LNCaP clone FGC (cell line): ENCODE results near the gene CEP290.
"Not testable (repeated sequence)": the region's sequence is repeated elsewhere in the genome, so short reads cannot be mapped to it uniquely, and the experiment has no call there.

Experiments
- DNase-seq: peaks from one replicate; pipeline ENCODE4 v3.0.0-alpha.2; 2011; ENCODE audit warnings: low read depth
- H3K4me3 ChIP-seq: 2 replicates; pipeline ENCODE4 v1.5.1; 2011; ENCODE audit warnings: mild to moderate bottlenecking, low read depth, low read length, control low read depth
- CTCF ChIP-seq: IDR thresholded peaks from 2 replicates; pipeline ENCODE4 v1.5.1; 2012; ENCODE audit warnings: mild to moderate bottlenecking; ENCODE audit not compliant: control insufficient read depth, insufficient read depth; ENCODE audit errors: extremely low read depth

Gene CEP290

GRCh38 chr12:88144037-88144436 is 2.1 kb upstream of the CEP290 start:
- no peak for TF ChIP-seq CTCF
- H3K4me3 ChIP-seq = no peak overlapping the region
- DNase-seq = no peak

- H3K4me3 ChIP-seq = peak overlapping the region; percentile 96
- no peak for DNase-seq
- no peak for TF ChIP-seq CTCF
Measured at GRCh38 chr12:88142610-88142991, 713 bp upstream of the CEP290 start.

- TF ChIP-seq CTCF = no peak
- no peak for DNase-seq
- peak overlapping the region; percentile 96 for H3K4me3 ChIP-seq
Measured at GRCh38 chr12:88141425-88141773, 489 bp downstream of the CEP290 start.

GRCh38 chr12:88139711-88140110 is 2.2 kb downstream of the CEP290 start:
- not testable (repeated sequence) for DNase-seq, H3K4me3 ChIP-seq

GRCh38 chr12:88133181-88133580 is 8.7 kb downstream of the CEP290 start:
- H3K4me3 ChIP-seq, DNase-seq: not testable (repeated sequence)

GRCh38 chr12:88132392-88132791 is 9.5 kb downstream of the CEP290 start:
- TF ChIP-seq CTCF = no peak
- no peak overlapping the region for H3K4me3 ChIP-seq
- DNase-seq = no peak

- TF ChIP-seq CTCF = no peak
- H3K4me3 ChIP-seq = no peak overlapping the region
- DNase-seq = no peak
Measured at GRCh38 chr12:88127855-88128254, 14.0 kb downstream of the CEP290 start.

GRCh38 chr12:88127099-88127498 is 14.8 kb downstream of the CEP290 start:
- no peak for TF ChIP-seq CTCF
- no peak for DNase-seq
- H3K4me3 ChIP-seq = no peak overlapping the region
